GM19324 (cell line): ENCODE results near the gene PORCN.
"Not testable (repeated sequence)": the region's sequence is repeated elsewhere in the genome, so short reads cannot be mapped to it uniquely, and the experiment has no call there.

ENCODE experiments used
- ATAC-seq: cut with Tn5 transposase; IDR thresholded peaks from one replicate; pipeline ENCODE4 v1.9.1; 2021; ENCODE audit warnings: mild to moderate bottlenecking, moderate library complexity; ENCODE audit not compliant: unreplicated experiment, low FRiP score

PORCN gene

DNA sequence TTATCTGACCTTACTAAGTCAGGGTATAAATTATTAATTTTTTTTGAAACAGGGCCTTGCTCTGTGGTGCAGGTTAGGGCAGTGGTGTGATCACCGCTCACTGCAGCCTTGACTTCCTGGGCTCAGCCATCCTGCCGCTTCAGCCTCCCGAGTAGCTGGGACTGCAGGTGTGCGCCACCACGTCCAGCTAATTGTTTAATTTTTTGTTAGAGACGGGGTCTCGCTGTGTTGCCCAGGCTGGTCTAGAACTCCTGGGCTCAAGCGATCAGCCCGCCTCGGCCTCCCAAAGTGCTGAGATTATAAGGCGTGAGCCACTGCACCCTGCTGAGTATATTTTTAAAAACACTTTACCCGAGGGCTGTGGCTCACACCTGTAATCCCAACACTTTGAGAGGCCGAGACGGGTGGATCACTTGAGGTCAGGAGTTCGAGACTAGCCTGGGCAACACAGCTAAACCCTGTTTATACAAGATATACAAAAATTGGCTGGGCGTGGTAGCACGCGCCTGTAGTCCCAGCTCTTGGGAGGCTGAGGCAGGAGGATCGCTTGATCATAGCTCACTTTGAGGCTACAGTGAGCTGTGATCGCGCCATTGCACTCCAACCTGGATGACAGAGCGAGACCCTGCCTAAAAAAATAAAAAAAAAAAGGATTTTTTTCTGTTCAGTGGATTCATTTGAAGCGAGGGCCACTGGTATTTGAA, 30.0 kb downstream of the PORCN start:
- no peak for ATAC-seq

DNA sequence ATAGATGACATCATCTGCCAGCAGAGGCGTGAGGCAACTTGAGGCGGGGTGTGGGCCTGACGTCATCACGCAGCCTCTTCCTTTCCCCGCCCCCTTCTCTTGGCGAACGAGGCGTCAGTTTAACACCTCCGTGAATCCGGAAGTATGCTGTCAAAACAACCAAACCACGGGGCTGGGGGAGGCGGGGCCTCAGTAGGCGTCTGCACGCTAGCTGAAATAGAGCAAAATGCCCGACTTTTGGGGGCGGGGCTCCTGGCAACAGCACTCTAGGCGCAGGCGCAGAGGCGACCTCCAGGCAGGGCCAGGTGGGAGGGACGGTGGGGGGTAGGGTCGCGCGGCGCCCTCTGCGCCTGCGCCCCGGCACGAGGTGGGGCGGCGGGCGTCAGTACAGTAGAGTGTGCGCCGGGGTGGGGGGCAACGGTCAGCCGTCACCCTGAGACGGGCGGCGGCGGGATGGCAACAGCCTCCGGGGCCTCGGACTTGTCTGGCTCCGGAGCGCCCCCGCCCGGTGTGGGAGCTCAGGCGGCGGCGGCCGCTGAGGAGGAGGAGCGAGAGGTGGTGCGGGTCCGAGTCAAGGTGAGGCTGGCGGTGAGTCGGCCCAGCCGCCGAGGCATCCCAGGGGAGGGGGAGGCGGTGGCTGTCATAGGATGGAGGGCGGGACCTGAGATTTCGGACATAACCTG, 30.7 kb downstream of the PORCN start, which contains the start of gene TBC1D25:
TBC1D25 (plus strand) TSS at position 370 of the 683 bp plus-strand sequence; CDS start at position 454, 84 bp downstream.
- peak; percentile 80 for ATAC-seq

DNA sequence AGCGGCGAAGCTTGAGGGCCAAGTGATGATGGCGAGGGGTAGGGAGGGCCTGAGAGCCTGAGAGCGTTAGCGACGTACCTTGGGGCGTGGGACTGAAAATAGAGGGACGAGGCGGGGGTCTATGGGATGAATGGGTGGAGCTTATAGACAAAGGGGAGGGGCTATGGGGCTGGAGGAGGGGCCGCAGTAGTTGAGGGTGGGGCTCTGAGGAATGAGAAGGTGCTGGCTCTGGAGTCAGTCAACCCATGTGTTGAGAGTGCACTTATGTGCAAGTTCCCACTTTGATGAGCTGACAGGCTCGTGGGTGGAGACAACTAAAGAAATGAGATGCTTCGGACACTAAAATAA, 31.2 kb downstream of the PORCN start:
- no peak for ATAC-seq

DNA sequence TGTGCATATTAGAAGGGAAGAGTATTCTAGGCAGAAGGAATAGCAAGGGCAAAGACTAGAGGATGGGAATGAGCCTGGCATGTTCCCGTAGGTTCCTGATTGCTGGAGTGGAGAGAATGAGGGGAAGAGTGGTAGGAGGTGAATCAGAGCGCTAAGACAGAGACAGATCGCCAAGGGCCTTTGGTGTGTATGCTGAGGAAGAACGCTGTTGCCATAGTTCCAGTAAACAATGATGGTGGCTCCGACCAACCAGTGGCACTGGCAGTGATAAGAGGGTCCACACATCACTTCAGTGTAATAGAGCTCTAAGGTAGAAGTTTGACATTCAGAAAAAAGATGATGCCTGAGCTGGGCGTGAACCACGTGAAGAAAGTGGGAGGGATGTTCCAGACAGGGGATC, 31.7 kb downstream of the PORCN start:
- ATAC-seq, result no peak

DNA sequence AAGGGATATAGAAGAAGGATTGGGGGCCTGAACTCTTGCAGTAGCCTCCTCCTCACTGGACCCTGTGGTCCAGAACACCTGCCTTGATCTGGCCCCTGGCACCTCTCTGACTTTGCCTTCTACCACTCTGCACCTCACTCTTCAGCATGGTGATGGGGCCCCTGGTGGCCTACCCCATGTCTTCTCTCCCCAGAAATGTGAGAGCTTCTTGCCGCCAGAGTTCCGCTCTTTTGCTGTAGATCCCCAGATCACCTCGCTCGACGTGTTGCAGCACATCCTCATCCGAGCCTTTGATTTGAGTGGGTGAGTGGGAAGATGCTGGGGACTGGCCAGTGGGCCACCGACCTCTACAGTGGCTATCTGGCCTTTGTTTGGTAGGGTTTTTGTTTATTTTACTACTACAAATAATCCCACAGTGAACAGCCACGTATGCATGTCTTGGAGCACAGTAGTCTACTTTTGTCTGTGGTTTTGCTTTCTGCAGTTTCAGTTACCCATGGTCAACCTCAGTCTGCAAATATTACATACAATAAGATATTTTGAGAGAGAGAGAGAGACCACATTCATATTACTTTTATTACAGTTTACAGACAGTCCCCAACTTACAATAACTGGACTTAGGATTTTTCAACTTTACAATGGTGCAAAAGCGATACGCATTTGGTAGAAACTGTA, 32.5 kb downstream of the PORCN start:
- no peak for ATAC-seq

DNA sequence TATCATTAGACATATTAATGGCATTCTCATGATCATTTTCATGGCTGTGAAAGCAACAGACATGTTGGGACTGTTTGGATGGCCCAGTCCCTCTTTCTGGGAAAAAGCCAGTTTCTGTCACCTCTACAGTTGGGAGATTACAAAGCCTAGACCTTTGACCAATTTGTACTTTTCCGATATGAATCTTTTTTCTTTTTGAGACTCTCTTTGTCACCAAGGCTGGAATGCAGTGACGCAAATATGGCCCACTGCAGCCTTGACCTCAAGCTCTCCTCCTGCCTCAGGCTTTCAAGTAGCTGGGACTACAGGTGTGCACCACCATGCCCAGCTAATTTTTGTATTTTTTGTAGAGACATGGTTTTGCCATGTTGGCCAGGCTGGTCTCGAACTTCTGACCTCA, 40.1 kb downstream of the PORCN start:
- no peak for ATAC-seq

DNA sequence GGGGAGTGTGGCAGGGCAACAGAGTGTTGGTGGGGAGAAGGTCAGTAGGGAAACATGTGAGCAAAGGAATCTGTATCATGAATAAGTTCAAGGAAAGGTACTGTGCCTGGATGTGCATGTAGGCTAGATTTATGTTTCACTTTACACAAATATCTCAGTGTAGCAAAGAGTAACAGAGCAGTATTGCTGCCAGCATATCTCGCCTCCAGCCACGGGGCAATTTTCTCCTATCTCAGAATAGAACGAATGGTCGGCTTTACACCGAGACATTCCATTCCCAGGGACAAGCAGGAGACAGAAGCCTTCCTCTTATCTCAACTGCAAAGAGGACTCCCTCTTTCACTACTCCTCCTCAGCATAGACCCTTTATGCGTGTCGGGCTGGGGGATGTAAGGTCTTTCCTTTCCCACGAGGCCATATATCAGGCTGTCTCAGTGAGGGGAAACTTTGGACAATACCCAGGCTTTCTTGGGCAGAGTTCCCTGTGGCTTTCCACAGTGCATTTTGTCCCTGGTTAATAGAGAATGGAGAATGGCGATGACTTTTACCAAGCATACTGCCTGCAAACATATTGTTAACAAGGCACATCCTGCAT, 47.0 kb downstream of the PORCN start:
- ATAC-seq, result not testable (repeated sequence)

DNA sequence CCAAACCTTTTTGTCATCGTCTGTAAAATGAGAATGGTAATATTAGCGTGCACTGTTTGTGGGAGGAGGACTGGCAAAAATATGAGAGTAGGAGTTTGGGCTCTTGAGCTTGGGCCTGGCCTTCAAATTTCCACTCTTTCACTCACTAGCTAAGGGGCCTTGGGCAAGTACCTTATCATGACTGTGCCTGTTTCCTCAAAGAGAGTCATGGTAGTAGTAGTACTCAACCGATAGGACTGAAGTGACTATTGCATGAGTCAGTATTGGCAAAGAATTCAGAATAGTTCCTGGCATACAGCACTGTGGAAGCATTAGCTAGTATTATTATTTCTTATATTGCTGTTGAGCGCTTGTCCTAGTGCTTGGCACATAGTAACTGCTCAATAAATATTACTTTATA, 49.5 kb downstream of the PORCN start:
- no peak for ATAC-seq

DNA sequence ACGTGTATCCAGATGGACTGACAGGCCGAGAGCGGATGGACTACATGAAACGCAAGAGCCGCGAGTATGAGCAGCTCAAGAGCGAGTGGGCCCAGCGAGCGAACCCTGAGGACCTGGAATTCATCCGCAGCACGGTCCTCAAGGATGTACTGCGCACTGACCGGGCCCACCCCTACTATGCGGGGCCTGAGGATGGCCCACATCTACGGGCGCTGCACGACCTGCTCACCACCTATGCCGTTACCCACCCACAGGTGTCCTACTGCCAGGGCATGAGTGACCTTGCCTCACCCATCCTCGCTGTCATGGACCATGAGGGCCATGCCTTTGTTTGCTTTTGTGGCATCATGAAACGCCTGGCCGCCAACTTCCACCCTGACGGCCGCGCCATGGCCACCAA, 50.8 kb downstream of the PORCN start:
- no peak for ATAC-seq

DNA sequence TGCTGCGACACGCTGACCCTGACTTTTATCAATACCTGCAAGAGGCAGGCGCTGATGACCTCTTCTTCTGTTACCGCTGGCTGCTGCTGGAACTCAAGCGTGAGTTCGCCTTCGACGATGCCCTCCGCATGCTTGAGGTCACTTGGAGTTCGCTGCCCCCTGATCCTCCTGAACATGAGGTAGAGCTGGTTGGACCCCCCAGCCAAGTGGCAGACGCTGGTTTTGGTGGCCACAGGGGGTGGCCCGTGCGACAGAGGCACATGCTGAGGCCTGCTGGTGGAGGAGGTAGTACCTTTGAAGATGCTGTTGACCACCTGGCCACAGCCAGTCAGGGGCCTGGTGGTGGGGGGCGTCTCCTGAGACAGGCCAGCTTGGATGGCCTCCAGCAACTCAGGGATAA, 51.3 kb downstream of the PORCN start:
- no peak for ATAC-seq

DNA sequence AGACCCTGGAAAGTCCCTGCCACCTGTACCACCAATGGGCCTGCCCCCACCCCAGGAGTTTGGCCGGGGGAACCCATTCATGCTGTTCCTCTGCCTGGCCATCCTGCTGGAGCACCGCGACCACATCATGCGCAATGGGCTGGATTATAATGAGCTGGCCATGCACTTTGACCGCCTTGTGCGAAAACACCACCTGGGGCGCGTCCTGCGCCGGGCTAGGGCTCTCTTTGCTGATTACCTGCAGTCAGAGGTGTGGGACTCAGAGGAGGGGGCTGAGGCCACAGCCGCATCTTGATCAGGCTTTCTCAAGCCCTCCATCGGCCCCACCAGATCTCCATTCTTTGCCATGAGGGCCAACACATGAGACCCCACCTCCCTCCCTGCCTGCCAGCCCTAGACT, 51.9 kb downstream of the PORCN start:
- ATAC-seq, result no peak

DNA sequence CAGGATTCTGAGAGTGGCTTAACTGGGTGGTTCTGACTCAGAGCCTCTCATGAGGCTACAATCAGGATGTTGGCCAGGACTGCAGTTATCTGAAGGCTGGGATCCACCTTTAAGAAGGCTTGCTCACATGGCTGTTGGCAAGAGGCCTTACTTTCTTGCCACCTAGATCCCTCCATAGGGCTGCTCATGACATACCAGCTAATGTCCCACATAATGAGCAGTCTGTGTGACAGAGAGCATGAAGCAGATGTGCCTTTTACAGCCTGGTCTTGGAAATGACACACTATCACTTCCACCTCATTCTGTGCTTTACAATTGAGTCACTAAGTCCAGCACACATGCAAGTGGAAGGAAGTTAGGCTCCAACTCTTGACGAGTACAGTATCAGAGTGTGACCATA, 61.2 kb downstream of the PORCN start:
- no peak for ATAC-seq
